Neural progenitor cell (in vitro differentiated cells): Measurements from ENCODE around the gene MMP25. TPM values are rescaled to one million over a fixed set of nuclear protein-coding genes. Genes with fewer than 3 reads are reported as not detected.

Experiments used
- DNase-seq: peaks from one replicate; pipeline ENCODE4 v3.0.0-alpha.2; 2016; ENCODE audit warnings: low spot score
- H2AFZ ChIP-seq: fragments of 200-600 bp; sonication (generic); replicated peaks from 2 replicates; pipeline ENCODE4 v1.6.1; 2016; ENCODE audit warnings: antibody characterized with exemption
- H3F3A ChIP-seq: fragments of 200-600 bp; sonication (generic); 2 replicates; pipeline ENCODE4 v1.6.1; 2016; ENCODE audit warnings: antibody characterized with exemption, low read depth
- H3K27ac ChIP-seq: fragments of 200-600 bp; sonication (generic); 2 replicates; pipeline ENCODE4 v1.5.1; 2016; ENCODE audit warnings: mild to moderate bottlenecking
- H3K27me3 ChIP-seq: fragments of 200-600 bp; sonication (generic); 2 replicates; pipeline ENCODE4 v1.6.1; 2016; ENCODE audit warnings: mild to moderate bottlenecking, moderate library complexity
- H3K36me3 ChIP-seq: fragments of 200-600 bp; sonication (generic); 2 replicates; pipeline ENCODE4 v1.5.1; 2016
- H3K4me1 ChIP-seq: fragments of 200-600 bp; sonication (generic); 2 replicates; pipeline ENCODE4 v1.6.1; 2016; ENCODE audit warnings: mixed run types
- H3K4me2 ChIP-seq: fragments of 200-600 bp; sonication (generic); 2 replicates; pipeline ENCODE4 v1.6.1; 2016
- H3K4me3 ChIP-seq: fragments of 200-600 bp; sonication (generic); 2 replicates; pipeline ENCODE4 v1.5.1; 2016
- H3K79me2 ChIP-seq: fragments of 200-600 bp; sonication (generic); 2 replicates; pipeline ENCODE4 v1.6.1; 2016; ENCODE audit warnings: low read depth
- H3K9ac ChIP-seq: fragments of 200-600 bp; sonication (generic); 2 replicates; pipeline ENCODE4 v1.6.1; 2016
- H3K9me3 ChIP-seq: fragments of 200-600 bp; sonication (generic); 2 replicates; pipeline ENCODE4 v1.5.1; 2016; ENCODE audit warnings: low read depth
- H4K20me1 ChIP-seq: fragments of 200-600 bp; sonication (generic); 2 replicates; pipeline ENCODE4 v1.6.1; 2016; ENCODE audit warnings: low read depth
- H3K27ac Mint-ChIP-seq: 3 replicates; pipeline ENCODE4 v1.8.0; 2021; ENCODE audit warnings: mixed read lengths
- H3K27me3 Mint-ChIP-seq: 2 replicates; pipeline ENCODE4 v1.8.0; 2022; ENCODE audit warnings: low read depth, mild to moderate bottlenecking, inconsistent platforms, moderate library complexity, mixed read lengths; ENCODE audit not compliant: insufficient read depth
- H3K36me3 Mint-ChIP-seq: 3 replicates; pipeline ENCODE4 v1.8.0; 2021; ENCODE audit warnings: mixed read lengths
- H3K4me1 Mint-ChIP-seq: 3 replicates; pipeline ENCODE4 v1.8.0; 2021; ENCODE audit warnings: mixed read lengths
- H3K4me3 Mint-ChIP-seq: 3 replicates; pipeline ENCODE4 v1.8.0; 2021; ENCODE audit warnings: mild to moderate bottlenecking, moderate library complexity, mixed read lengths
- H3K9me3 Mint-ChIP-seq: 3 replicates; pipeline ENCODE4 v1.8.0; 2020; ENCODE audit warnings: mixed read lengths
- EZH2 ChIP-seq: fragments of 200-600 bp; sonication (generic); IDR thresholded peaks from 2 replicates; pipeline ENCODE4 v1.6.1; 2017; ENCODE audit warnings: antibody characterized with exemption, mild to moderate bottlenecking, moderate library complexity
- EZH2phosphoT487 ChIP-seq: fragments of 200-600 bp; sonication (generic); IDR thresholded peaks from 2 replicates; pipeline ENCODE4 v1.6.1; 2017; ENCODE audit warnings: antibody characterized with exemption
- total RNA-seq: library from RNA; depleted of rRNA; stranded (reverse); fragments of >200 nt; gene quantifications from 2 replicates; pipeline ENCODE4 v1.2.3, GENCODE V29; 2015; ENCODE audit warnings: low replicate concordance
- TF ChIP-seq, protein P1 (sequence below): fragments of 200-600 bp; sonication (generic); IDR thresholded peaks from 2 replicates; pipeline ENCODE4 v1.5.1; 2017; ENCODE audit warnings: antibody characterized with exemption, mild to moderate bottlenecking

MMP25 gene
- total RNA-seq, 1 donor from 2014 or later = 0.58 TPM

DNA sequence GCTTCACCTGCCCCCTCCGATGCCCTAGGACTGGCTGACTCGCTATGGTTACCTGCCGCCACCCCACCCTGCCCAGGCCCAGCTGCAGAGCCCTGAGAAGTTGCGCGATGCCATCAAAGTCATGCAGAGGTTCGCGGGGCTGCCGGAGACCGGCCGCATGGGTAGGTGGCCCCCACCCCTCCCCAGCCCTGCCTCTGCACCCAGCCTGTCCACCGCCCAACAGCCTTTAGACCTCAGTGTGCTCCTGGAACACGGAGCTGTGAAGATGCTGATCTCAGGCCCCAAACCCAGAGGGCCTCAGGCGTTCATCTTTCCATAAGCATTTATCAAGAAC lies 993 bp downstream of the MMP25 start:
- Mint-ChIP-seq H3K36me3 (peaks cover 3% of the 10 kb centered on the region), H3K4me1 (peaks cover 7% of the 10 kb centered on the region), H3K27ac (no peak overlapping the region), H3K27me3 (peaks cover 47% of the 10 kb centered on the region), H3K4me3 (peak overlapping the region; percentile 76), H3K9me3 (no peaks in the 10 kb centered on the region)
- no peaks in the 10 kb centered on the region for H3K79me2 ChIP-seq
- no peak overlapping the region for H3K9ac ChIP-seq
- H3K27ac ChIP-seq = no peak overlapping the region
- peaks cover 90% of the 10 kb centered on the region for H3K27me3 ChIP-seq
- H3K4me1 ChIP-seq = no peaks in the 10 kb centered on the region
- no peak overlapping the region for H2AFZ ChIP-seq
- H3F3A ChIP-seq = peaks cover 30% of the 10 kb centered on the region
- TF ChIP-seq, protein P1, sequence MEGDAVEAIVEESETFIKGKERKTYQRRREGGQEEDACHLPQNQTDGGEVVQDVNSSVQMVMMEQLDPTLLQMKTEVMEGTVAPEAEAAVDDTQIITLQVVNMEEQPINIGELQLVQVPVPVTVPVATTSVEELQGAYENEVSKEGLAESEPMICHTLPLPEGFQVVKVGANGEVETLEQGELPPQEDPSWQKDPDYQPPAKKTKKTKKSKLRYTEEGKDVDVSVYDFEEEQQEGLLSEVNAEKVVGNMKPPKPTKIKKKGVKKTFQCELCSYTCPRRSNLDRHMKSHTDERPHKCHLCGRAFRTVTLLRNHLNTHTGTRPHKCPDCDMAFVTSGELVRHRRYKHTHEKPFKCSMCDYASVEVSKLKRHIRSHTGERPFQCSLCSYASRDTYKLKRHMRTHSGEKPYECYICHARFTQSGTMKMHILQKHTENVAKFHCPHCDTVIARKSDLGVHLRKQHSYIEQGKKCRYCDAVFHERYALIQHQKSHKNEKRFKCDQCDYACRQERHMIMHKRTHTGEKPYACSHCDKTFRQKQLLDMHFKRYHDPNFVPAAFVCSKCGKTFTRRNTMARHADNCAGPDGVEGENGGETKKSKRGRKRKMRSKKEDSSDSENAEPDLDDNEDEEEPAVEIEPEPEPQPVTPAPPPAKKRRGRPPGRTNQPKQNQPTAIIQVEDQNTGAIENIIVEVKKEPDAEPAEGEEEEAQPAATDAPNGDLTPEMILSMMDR = no peak
- TF ChIP-seq EZH2phosphoT487 = no peak
- no peak for TF ChIP-seq EZH2
- peak overlapping the region; percentile 58 for H3K4me3 ChIP-seq
- H3K36me3 ChIP-seq = no peaks in the 10 kb centered on the region
- DNase-seq = no peak
- H3K9me3 ChIP-seq = no peaks in the 10 kb centered on the region
- peak overlapping the region; percentile 91 for H3K4me2 ChIP-seq
- H4K20me1 ChIP-seq = peaks cover 13% of the 10 kb centered on the region

DNA sequence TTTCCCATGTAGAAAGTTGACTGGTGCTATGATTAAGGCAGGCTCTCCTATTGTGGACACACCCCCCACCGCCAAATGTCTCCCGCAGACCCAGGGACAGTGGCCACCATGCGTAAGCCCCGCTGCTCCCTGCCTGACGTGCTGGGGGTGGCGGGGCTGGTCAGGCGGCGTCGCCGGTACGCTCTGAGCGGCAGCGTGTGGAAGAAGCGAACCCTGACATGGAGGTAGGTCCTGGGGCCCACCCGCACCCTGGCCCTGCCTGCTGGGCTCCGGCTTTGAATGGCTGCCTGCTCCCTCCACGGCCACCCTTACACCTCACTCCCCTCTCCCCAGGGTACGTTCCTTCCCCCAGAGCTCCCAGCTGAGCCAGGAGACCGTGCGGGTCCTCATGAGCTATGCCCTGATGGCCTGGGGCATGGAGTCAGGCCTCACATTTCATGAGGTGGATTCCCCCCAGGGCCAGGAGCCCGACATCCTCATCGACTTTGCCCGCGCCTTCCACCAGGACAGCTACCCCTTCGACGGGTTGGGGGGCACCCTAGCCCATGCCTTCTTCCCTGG lies 3.6 kb downstream of the MMP25 start:
- Histone ChIP-seq H2AFZ (no peak overlapping the region), H3K9ac (no peak overlapping the region), H3K27ac (no peak overlapping the region), H3K27me3 (peaks cover 63% of the 10 kb centered on the region), H3K79me2 (no peaks in the 10 kb centered on the region), H3K36me3 (no peaks in the 10 kb centered on the region), H3K4me2 (no peak overlapping the region), H3K4me1 (no peaks in the 10 kb centered on the region), H3K9me3 (no peaks in the 10 kb centered on the region), H3F3A (peaks cover 20% of the 10 kb centered on the region), H3K4me3 (no peak overlapping the region), H4K20me1 (peaks cover 13% of the 10 kb centered on the region)
- no peaks in the 10 kb centered on the region for H3K9me3 Mint-ChIP-seq
- no peak overlapping the region for H3K4me3 Mint-ChIP-seq
- peaks cover 3% of the 10 kb centered on the region for H3K36me3 Mint-ChIP-seq
- DNase-seq = no peak
- no peak for TF ChIP-seq EZH2
- TF ChIP-seq, protein P1 = no peak
- no peak for TF ChIP-seq EZH2phosphoT487
- H3K27ac Mint-ChIP-seq = no peak overlapping the region
- peaks cover 5% of the 10 kb centered on the region for H3K4me1 Mint-ChIP-seq
- H3K27me3 Mint-ChIP-seq = peaks cover 34% of the 10 kb centered on the region

DNA sequence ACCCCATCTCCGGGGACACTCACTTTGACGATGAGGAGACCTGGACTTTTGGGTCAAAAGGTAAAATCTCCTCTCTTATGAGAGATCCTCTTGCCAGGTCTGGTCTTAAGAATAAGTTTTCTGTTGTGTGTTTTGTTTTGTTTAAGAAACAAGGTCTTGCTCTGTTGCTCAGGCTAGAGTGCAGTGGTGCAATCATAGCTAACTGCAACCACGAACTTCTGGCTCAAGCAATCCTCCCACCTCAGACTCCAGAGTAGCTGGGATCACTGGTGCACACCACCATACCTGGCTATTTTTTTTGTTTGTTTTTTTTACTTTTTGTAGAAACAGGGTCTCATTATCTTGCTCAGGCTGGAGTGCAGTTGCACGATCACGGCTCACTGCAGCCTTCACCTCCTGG lies 4.1 kb downstream of the MMP25 start:
- H3K9ac ChIP-seq = no peak overlapping the region
- Mint-ChIP-seq H3K4me3 (no peak overlapping the region), H3K27me3 (peaks cover 29% of the 10 kb centered on the region), H3K4me1 (peaks cover 5% of the 10 kb centered on the region), H3K27ac (no peak overlapping the region), H3K36me3 (peaks cover 5% of the 10 kb centered on the region), H3K9me3 (no peaks in the 10 kb centered on the region)
- no peak for TF ChIP-seq EZH2
- TF ChIP-seq, protein P1 = no peak
- no peak for TF ChIP-seq EZH2phosphoT487
- no peaks in the 10 kb centered on the region for H3K79me2 ChIP-seq
- no peaks in the 10 kb centered on the region for H3K36me3 ChIP-seq
- H3K27me3 ChIP-seq = peaks cover 58% of the 10 kb centered on the region
- no peak overlapping the region for H3K27ac ChIP-seq
- no peaks in the 10 kb centered on the region for H3K9me3 ChIP-seq
- H3K4me2 ChIP-seq = no peak overlapping the region
- no peak for DNase-seq
- no peak overlapping the region for H3K4me3 ChIP-seq
- H3F3A ChIP-seq = peaks cover 15% of the 10 kb centered on the region
- no peak overlapping the region for H2AFZ ChIP-seq
- H4K20me1 ChIP-seq = peaks cover 13% of the 10 kb centered on the region
- H3K4me1 ChIP-seq = no peaks in the 10 kb centered on the region
